Memory B cell (primary cell): ENCODE measurements around the gene DZIP1L.
"Not testable (repeated sequence)": the region's sequence is repeated elsewhere in the genome, so short reads cannot be mapped to it uniquely, and the experiment has no call there.

Source experiments
- ATAC-seq: fragments of 150-1000 bp; cut with Tn5 transposase; 2 replicates; pipeline ENCODE4 v1.10.0; 2021; ENCODE audit warnings: low read depth, mild to moderate bottlenecking, moderate library complexity
- DNase-seq, 2 donors: peaks; one replicate each; pipeline ENCODE4 v3.0.0; 2022; ENCODE audit warnings: low spot score in 2 of 2
- H3K27ac Mint-ChIP-seq: one replicate; pipeline ENCODE4 v1.8.0; 2022; ENCODE audit warnings: mild to moderate bottlenecking, moderate library complexity, mixed read lengths
- H3K27me3 Mint-ChIP-seq: one replicate; pipeline ENCODE4 v1.8.0; 2022; ENCODE audit warnings: mixed read lengths
- H3K36me3 Mint-ChIP-seq: one replicate; pipeline ENCODE4 v1.8.0; 2022; ENCODE audit warnings: mild to moderate bottlenecking, mixed read lengths
- H3K4me1 Mint-ChIP-seq: one replicate; pipeline ENCODE4 v1.8.0; 2022; ENCODE audit warnings: mixed read lengths
- H3K4me3 Mint-ChIP-seq: one replicate; pipeline ENCODE4 v1.8.0; 2022; ENCODE audit warnings: mild to moderate bottlenecking, moderate library complexity, mixed read lengths
- H3K9me3 Mint-ChIP-seq: one replicate; pipeline ENCODE4 v1.8.0; 2022; ENCODE audit warnings: mixed read lengths

Gene DZIP1L

GRCh38 chr3:138125548-138126221, 10.3 kb upstream of the DZIP1L start:
- DNase-seq (no peak), ATAC-seq (no peak)
- Mint-ChIP-seq H3K4me1 (no peaks in the 10 kb centered on the region), H3K27ac (no peak overlapping the region), H3K36me3 (peaks cover 1% of the 10 kb centered on the region), H3K27me3 (peaks cover 4% of the 10 kb centered on the region), H3K9me3 (peaks cover 3% of the 10 kb centered on the region), H3K4me3 (no peak overlapping the region)

GRCh38 chr3:138124706-138125355, 9.4 kb upstream of the DZIP1L start:
- Mint-ChIP-seq H3K27me3 (peaks cover 5% of the 10 kb centered on the region), H3K36me3 (peaks cover 1% of the 10 kb centered on the region), H3K9me3 (peaks cover 3% of the 10 kb centered on the region), H3K4me1 (no peaks in the 10 kb centered on the region), H3K4me3 (no peak overlapping the region), H3K27ac (no peak overlapping the region)
- no peak for DNase-seq
- no peak for ATAC-seq

GRCh38 chr3:138124188-138124587, 8.8 kb upstream of the DZIP1L start:
- Mint-ChIP-seq H3K9me3 (peaks cover 3% of the 10 kb centered on the region), H3K4me1 (no peaks in the 10 kb centered on the region), H3K27ac (no peak overlapping the region), H3K27me3 (peaks cover 5% of the 10 kb centered on the region), H3K36me3 (peaks cover 1% of the 10 kb centered on the region), H3K4me3 (no peak overlapping the region)
- DNase-seq (no peak), ATAC-seq (no peak)

GRCh38 chr3:138119423-138119766, 4.0 kb upstream of the DZIP1L start:
- Mint-ChIP-seq H3K4me3 (no peak overlapping the region), H3K9me3 (peaks cover 3% of the 10 kb centered on the region), H3K4me1 (peaks cover 10% of the 10 kb centered on the region), H3K27ac (no peak overlapping the region), H3K36me3 (peaks cover 1% of the 10 kb centered on the region), H3K27me3 (peaks cover 13% of the 10 kb centered on the region)
- ATAC-seq (no peak), DNase-seq (no peak)

GRCh38 chr3:138118612-138119422, 3.4 kb upstream of the DZIP1L start:
- ATAC-seq: peak; percentile 65
- Mint-ChIP-seq H3K36me3 (peaks cover 1% of the 10 kb centered on the region), H3K27me3 (peaks cover 13% of the 10 kb centered on the region), H3K9me3 (peaks cover 3% of the 10 kb centered on the region), H3K4me3 (no peak overlapping the region), H3K4me1 (peaks cover 10% of the 10 kb centered on the region), H3K27ac (no peak overlapping the region)
- DNase-seq: peak; percentile 25 to 39

- Mint-ChIP-seq H3K4me1 (peaks cover 10% of the 10 kb centered on the region), H3K9me3 (no peaks in the 10 kb centered on the region), H3K27me3 (peaks cover 20% of the 10 kb centered on the region), H3K27ac (no peak overlapping the region), H3K36me3 (no peaks in the 10 kb centered on the region), H3K4me3 (peak overlapping the region; percentile 56)
- no peak for ATAC-seq
- no peak for DNase-seq
Measured at GRCh38 chr3:138114431-138114918, 933 bp downstream of the DZIP1L start.

- no peaks in the 10 kb centered on the region for H3K36me3 Mint-ChIP-seq
- ATAC-seq: no peak
- H3K4me3 Mint-ChIP-seq: no peak overlapping the region
- H3K9me3 Mint-ChIP-seq: no peaks in the 10 kb centered on the region
- no peak overlapping the region for H3K27ac Mint-ChIP-seq
- H3K4me1 Mint-ChIP-seq: peaks cover 8% of the 10 kb centered on the region
- DNase-seq: no peak
- H3K27me3 Mint-ChIP-seq: peaks cover 19% of the 10 kb centered on the region
Measured at GRCh38 chr3:138113326-138113725, 2.1 kb downstream of the DZIP1L start.

- peaks cover 20% of the 10 kb centered on the region for H3K27me3 Mint-ChIP-seq
- H3K9me3 Mint-ChIP-seq: no peaks in the 10 kb centered on the region
- no peak for DNase-seq
- ATAC-seq: no peak
- no peak overlapping the region for H3K4me3 Mint-ChIP-seq
- H3K27ac Mint-ChIP-seq: no peak overlapping the region
- no peaks in the 10 kb centered on the region for H3K36me3 Mint-ChIP-seq
- H3K4me1 Mint-ChIP-seq: peaks cover 8% of the 10 kb centered on the region
Measured at GRCh38 chr3:138112362-138112761, 3.0 kb downstream of the DZIP1L start.

- ATAC-seq (no peak), DNase-seq (no peak)
- no peak overlapping the region for H3K27ac Mint-ChIP-seq
- no peaks in the 10 kb centered on the region for H3K36me3 Mint-ChIP-seq
- H3K9me3 Mint-ChIP-seq: no peaks in the 10 kb centered on the region
- no peaks in the 10 kb centered on the region for H3K4me1 Mint-ChIP-seq
- H3K4me3 Mint-ChIP-seq: no peak overlapping the region
- peaks cover 13% of the 10 kb centered on the region for H3K27me3 Mint-ChIP-seq
Measured at GRCh38 chr3:138105598-138105997, 9.8 kb downstream of the DZIP1L start.

- no peak for ATAC-seq
- Mint-ChIP-seq H3K36me3 (no peaks in the 10 kb centered on the region), H3K27me3 (peaks cover 10% of the 10 kb centered on the region), H3K4me1 (no peaks in the 10 kb centered on the region), H3K4me3 (no peak overlapping the region), H3K27ac (no peak overlapping the region), H3K9me3 (no peaks in the 10 kb centered on the region)
- no peak for DNase-seq
Measured at GRCh38 chr3:138103466-138103865, 11.9 kb downstream of the DZIP1L start.

GRCh38 chr3:138101351-138101940, 14.0 kb downstream of the DZIP1L start:
- H3K27ac Mint-ChIP-seq, H3K9me3 Mint-ChIP-seq, H3K27me3 Mint-ChIP-seq, H3K4me1 Mint-ChIP-seq, H3K4me3 Mint-ChIP-seq, H3K36me3 Mint-ChIP-seq, DNase-seq, ATAC-seq: not testable (repeated sequence)

GRCh38 chr3:138099417-138099816, 16.0 kb downstream of the DZIP1L start:
- ATAC-seq (no peak), DNase-seq (no peak)
- no peaks in the 10 kb centered on the region for H3K36me3 Mint-ChIP-seq
- H3K4me1 Mint-ChIP-seq: no peaks in the 10 kb centered on the region
- H3K9me3 Mint-ChIP-seq: no peaks in the 10 kb centered on the region
- H3K27me3 Mint-ChIP-seq: peaks cover 11% of the 10 kb centered on the region
- H3K4me3 Mint-ChIP-seq: no peak overlapping the region
- no peak overlapping the region for H3K27ac Mint-ChIP-seq

GRCh38 chr3:138097192-138098172, 17.9 kb downstream of the DZIP1L start:
- H3K4me1 Mint-ChIP-seq: no peaks in the 10 kb centered on the region
- ATAC-seq: no peak

More at GRCh38 chr3:138097192-138098172, 17.9 kb downstream of the DZIP1L start:
- no peak for DNase-seq
- H3K27me3 Mint-ChIP-seq: peaks cover 8% of the 10 kb centered on the region
- no peak overlapping the region for H3K4me3 Mint-ChIP-seq
- H3K9me3 Mint-ChIP-seq: no peaks in the 10 kb centered on the region
- H3K27ac Mint-ChIP-seq: no peak overlapping the region
- H3K36me3 Mint-ChIP-seq: no peaks in the 10 kb centered on the region
